MG63 (cell line): ENCODE measurements around the gene ADIPOQ. TPM values are rescaled to one million over a fixed set of nuclear protein-coding genes. Genes with fewer than 3 reads are reported as not detected.
"Not testable (repeated sequence)": the region's sequence is repeated elsewhere in the genome, so short reads cannot be mapped to it uniquely, and the experiment has no call there.

Experiments
- DNase-seq: peaks from one replicate; pipeline ENCODE4 v3.0.0-alpha.2; 2020
- H3K27me3 ChIP-seq: fragments of 250-450 bp; sonication (Bioruptor Pico); 2 replicates; pipeline ENCODE4 v1.5.1; 2020; ENCODE audit warnings: mild to moderate bottlenecking, moderate library complexity
- H3K36me3 ChIP-seq: fragments of 250-450 bp; sonication (Bioruptor Pico); 2 replicates; pipeline ENCODE4 v1.5.1; 2020; ENCODE audit warnings: mild to moderate bottlenecking, moderate library complexity
- H3K4me3 ChIP-seq: fragments of 250-450 bp; sonication (Bioruptor Pico); 2 replicates; pipeline ENCODE4 v1.5.1; 2020; ENCODE audit warnings: mild to moderate bottlenecking, moderate library complexity
- H3K9me3 ChIP-seq: fragments of 250-450 bp; sonication (Bioruptor Pico); 2 replicates; pipeline ENCODE4 v1.5.1; 2020; ENCODE audit warnings: mild to moderate bottlenecking, moderate library complexity
- total RNA-seq: library from RNA; depleted of rRNA; stranded (reverse); fragments of >200 nt; shearing (Covaris generic); gene quantifications from 2 replicates; pipeline ENCODE4 v1.2.3, GENCODE V29; 2014; ENCODE audit warnings: low replicate concordance

The ADIPOQ gene
- total RNA-seq, 1 experiment from 2014 or later, result not detected

DNA sequence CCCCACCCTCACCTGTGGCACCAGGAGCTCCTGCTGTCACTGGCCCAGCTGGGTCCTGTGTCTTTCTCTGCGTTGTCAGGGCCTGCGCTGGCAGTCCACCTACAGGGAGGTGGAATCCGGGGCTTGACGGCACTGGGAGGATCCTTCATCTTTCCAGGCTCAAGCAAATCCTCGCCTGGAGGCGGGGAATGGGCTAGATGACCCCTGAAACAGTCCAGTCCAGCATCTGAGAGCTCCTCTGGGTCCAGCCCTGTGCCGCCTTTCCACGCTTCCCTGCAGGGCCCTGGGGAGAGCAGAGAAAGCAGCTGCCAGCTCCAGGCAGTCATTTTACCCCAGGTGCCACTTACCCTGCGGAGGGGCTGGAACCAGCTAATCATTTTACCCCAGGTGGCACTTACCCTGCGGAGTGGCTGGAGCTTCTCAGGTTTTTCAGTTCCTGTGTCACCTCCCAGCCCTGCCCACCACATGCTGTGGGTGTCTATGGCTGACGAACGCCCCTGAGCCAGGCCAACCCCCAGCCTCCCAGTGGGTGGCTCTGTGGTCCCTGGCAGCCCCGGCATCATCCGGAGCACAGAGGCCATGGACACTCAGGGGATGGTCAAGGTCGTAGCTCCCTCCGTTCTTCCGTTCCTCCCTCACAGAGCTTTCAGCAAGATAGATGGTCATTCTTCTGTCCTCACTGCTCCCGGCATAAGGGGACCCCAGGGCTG lies 17.9 kb upstream of the ADIPOQ start:
- Histone ChIP-seq H3K4me3 (no peak overlapping the region), H3K27me3 (peaks cover 18% of the 10 kb centered on the region), H3K9me3 (no peaks in the 10 kb centered on the region), H3K36me3 (no peaks in the 10 kb centered on the region)
- no peak for DNase-seq

DNA sequence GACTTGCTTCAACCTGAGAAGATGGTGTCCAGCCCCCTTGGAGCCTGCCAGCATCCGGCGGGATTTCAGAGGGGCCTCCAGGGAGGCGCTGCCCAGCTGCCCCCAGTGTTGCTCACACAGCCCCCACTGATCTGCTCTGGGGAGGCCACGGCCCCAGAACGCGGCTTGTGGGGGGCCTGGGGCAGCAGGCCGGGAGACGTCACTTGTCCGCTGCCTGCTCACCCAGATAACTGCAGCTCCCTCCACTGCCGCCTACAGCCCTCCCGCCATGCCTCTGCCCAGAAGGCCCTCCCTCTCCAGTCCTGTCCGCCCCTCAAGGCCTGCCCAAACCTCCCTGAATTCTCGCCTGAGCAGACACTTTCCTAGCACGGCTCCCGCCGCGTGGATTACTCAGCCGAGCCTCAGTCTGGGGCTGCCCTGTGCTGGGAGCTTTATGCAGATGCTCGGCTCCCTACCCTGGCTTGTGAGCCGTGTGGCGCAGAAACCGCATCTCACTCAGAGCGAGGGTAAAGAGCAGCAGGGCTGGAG lies 17.2 kb upstream of the ADIPOQ start:
- Histone ChIP-seq H3K9me3 (no peaks in the 10 kb centered on the region), H3K27me3 (peaks cover 26% of the 10 kb centered on the region), H3K4me3 (no peak overlapping the region), H3K36me3 (no peaks in the 10 kb centered on the region)
- no peak for DNase-seq

DNA sequence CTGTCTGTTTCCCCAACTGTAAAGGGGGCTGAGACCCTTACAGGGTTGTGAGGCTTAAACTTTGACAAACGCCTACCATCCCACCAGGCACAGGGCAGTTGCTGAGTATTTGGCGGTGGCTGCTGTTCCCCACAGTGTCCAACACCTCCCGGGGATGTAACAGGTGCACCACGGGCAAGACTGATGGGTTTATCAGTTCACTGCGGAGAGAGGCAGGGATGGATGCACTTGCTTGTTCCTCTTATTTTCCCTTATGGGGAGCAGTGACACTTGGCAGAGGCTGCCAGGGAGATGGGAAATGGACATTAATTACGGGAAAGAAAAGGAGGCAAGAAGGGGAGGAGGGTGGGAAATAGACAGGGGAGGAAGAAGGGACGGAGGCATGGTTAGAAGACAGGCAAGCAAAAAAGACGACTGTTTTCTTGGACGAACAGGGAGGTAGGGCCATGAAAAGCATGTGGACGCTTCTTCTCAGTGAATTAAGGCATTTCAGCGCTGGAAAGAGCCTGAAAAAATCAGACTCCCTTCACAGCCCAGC lies 16.6 kb upstream of the ADIPOQ start:
- Histone ChIP-seq H3K36me3 (no peaks in the 10 kb centered on the region), H3K4me3 (no peak overlapping the region; the same call in 1 of the 2 replicates), H3K9me3 (no peaks in the 10 kb centered on the region), H3K27me3 (peaks cover 31% of the 10 kb centered on the region)
- no peak for DNase-seq

DNA sequence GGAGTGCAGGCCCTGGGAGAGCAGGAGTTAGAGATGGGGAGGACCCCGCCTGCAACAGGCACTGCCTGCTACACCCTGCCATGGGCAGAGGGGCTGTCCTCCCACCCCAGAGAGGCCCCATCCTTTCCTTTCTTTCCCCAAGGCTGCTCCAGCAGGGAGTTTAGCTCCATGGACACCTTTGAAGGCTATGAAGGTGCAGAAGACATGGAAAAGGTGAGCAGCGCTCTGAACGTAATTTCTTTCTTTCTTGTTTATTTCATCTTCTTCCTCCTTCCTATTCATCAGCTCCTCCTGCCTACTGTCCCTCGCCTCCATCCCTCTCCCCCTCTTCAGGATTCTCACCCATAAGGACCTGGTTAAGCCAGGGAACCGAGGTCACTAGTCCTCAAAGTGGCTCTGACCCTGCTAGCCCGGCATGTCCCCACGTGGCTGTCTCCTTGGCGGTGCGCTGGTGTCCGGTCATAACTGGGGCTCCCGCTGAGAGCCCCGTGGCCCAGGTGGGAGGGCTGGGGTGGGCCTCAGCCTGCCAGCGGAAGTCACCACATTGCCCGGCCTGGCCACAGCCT lies 16.0 kb upstream of the ADIPOQ start:
- peak; percentile 20 for DNase-seq
- H3K9me3 ChIP-seq, result no peaks in the 10 kb centered on the region
- H3K27me3 ChIP-seq, result peaks cover 36% of the 10 kb centered on the region
- no peaks in the 10 kb centered on the region for H3K36me3 ChIP-seq
- peak overlapping the region; percentile 53 for H3K4me3 ChIP-seq

DNA sequence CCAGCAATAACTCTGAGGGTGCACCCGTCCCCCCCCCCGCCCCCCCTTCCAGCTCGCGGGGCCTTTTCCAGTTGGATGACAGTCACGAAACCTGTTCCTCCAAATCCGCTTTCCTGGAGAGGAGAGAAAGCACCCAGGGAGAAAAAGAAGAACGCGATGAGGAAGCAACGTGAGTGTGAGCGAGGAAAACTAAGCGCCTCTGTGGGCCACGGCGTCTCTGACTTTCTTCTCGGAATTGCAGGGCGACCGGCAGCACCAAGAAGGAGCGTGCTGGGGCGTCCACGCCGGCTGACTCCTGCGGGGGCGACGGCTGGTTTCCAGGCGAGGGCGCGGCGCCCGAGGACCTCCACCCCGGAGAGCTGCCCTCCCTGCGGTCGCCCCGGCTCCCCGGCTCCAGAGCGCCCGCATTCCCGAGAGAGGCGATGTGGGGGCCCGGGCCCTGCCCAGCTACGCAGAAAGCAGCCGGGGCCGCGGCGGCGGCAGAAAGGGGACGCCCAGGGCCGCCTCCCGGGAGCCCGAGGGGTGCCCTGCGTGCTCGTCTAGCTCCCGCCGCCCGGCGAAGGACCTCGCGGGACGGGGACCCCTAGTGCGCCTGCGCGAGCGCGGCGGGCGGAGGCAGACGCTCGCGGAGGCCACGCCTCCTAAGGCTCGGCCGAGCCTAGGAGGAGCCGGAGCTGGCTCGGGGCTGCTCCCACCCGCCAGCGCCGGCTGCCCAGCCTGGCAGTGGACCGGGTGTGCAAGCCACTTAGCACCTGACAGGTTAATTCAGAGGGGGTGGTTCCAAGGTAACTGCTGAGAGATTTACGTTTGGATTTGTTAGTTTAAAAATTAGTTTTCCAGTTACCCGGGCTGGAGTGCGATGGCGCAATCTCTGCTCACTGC lies 15.3 kb upstream of the ADIPOQ start:
- H3K4me3 ChIP-seq, result peak overlapping the region; percentile 53
- H3K36me3 ChIP-seq, result no peaks in the 10 kb centered on the region
- H3K9me3 ChIP-seq, result no peaks in the 10 kb centered on the region
- H3K27me3 ChIP-seq, result peaks cover 43% of the 10 kb centered on the region
- DNase-seq, result peak; percentile 85

DNA sequence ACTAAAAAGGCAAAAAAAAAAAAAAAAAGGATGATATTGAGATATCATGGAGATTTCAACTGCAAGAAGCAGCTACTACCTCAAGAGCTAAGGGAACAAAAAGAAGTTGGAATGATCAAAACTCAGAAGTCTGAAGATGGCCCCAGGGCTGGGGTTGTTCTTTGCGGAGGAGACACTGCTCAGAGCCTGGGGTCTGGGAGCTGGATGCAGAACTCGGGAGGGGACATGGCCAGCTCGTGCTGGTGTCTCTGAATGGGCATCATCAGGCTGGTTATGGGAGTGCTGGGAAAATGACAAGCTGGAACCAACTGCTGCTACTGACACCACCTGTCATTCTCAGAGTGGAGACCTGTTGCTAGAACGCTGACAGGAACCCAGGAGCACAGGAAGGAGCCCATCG lies 14.2 kb upstream of the ADIPOQ start:
- Histone ChIP-seq H3K4me3 (no peak overlapping the region), H3K27me3 (peaks cover 54% of the 10 kb centered on the region), H3K9me3 (no peaks in the 10 kb centered on the region), H3K36me3 (no peaks in the 10 kb centered on the region)
- DNase-seq, result no peak

DNA sequence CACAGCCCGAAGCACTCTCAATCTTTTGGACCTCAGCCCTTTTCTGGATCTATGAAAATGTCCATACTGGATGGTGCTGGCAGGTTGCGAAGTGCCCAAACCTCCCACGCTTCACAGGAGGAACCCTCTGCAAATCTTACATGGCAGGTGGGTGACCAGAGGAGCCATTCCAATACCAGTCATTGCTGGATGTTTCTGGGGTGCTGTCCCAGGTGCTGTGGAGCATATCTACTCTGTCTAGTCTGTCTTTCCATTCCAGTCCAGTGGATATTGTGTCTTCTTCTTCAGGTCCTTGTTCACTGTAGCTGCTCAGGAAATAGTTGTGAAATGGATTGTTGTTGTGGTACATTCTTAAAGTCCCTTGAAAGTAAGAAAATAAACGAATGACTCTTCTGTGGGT lies 10.7 kb upstream of the ADIPOQ start:
- DNase-seq, result no peak
- peaks cover 2% of the 10 kb centered on the region; the same call in 1 of the 2 replicates for H3K9me3 ChIP-seq
- no peak overlapping the region for H3K4me3 ChIP-seq
- H3K36me3 ChIP-seq, result no peaks in the 10 kb centered on the region
- peaks cover 68% of the 10 kb centered on the region for H3K27me3 ChIP-seq

DNA sequence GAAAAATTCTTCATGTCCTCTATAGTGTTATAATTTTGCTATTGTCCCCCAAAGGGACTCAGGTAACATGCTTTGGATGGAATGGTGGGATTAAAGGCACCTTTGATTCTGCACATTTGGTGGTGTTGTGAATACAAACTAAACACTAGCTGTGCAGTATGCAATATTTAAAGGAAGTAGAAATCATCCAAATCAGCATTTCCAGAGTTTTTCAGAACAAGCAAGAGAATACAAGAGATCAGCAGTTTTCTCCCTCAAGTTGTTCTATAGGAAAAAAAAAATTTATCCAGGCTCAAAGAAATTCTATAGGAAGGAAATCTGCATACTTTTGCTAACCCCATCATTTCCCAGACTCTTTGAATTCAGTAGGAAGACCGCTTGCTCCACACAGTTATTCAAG lies 10.2 kb upstream of the ADIPOQ start:
- no peaks in the 10 kb centered on the region for H3K36me3 ChIP-seq
- DNase-seq, result no peak
- peaks cover 2% of the 10 kb centered on the region; the same call in 1 of the 2 replicates for H3K9me3 ChIP-seq
- no peak overlapping the region for H3K4me3 ChIP-seq
- peaks cover 68% of the 10 kb centered on the region for H3K27me3 ChIP-seq

DNA sequence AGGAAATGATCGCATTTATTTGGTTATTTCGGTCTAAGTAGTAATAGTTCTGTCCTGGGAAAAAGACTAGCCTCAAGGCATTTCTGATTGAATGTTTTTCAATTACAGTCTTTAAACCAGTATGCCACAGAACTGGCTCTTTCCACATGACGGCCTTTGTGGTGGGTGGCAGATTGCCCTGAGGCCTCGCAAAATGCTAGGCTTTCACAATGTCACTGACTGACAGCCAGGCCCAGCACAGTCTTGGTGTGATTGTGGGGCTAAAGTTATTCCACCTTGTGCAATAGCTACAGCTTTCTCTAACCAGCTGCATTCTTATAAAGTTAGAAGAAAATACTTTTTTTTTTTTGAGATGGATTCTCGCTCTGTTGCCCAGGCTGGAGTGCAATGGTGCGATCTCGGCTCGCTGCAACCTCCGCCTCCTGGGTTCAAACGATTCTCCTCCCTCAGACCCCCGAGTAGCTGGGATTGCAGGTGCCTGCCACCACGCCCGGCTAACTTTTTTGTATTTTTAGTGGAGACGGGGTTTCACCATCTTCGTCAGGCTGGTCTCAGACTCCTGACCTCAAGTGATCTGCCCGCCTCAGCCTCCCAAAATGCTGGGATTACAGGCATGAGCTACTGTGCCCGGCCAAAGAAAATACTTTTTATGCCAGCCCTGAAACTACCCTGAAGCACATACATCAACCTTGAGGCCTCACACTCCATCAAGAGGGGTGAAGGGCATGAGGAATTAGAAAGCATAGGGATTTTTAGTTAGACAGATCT lies 2.5 kb upstream of the ADIPOQ start:
- peak; percentile 24 for DNase-seq
- no peaks in the 10 kb centered on the region for H3K36me3 ChIP-seq
- peaks cover 2% of the 10 kb centered on the region; the same call in 1 of the 2 replicates for H3K9me3 ChIP-seq
- peaks cover 8% of the 10 kb centered on the region; the same call in 1 of the 2 replicates for H3K27me3 ChIP-seq
- no peak overlapping the region for H3K4me3 ChIP-seq

DNA sequence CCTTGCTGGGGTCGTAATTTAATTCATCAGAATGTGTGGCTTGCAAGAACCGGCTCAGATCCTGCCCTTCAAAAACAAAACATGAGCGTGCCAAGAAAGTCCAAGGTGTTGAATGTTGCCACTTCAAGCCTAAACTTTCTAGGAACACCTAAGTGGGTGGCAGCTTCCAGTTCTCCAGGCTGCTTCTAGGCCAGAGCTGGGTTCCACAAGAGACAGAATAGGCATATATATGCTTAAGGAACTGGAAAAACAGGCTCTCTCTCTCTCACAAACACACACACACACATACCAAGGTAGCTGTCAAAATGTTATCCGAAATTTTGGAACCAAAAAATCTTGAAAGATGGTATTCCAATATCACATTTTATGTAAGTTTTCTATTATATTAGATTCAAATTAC lies 890 bp upstream of the ADIPOQ start:
- H3K4me3 ChIP-seq, result no peak overlapping the region
- DNase-seq, result no peak
- H3K36me3 ChIP-seq, result no peaks in the 10 kb centered on the region
- H3K27me3 ChIP-seq, result no peaks in the 10 kb centered on the region; the same call in 1 of the 2 replicates
- no peaks in the 10 kb centered on the region for H3K9me3 ChIP-seq

DNA sequence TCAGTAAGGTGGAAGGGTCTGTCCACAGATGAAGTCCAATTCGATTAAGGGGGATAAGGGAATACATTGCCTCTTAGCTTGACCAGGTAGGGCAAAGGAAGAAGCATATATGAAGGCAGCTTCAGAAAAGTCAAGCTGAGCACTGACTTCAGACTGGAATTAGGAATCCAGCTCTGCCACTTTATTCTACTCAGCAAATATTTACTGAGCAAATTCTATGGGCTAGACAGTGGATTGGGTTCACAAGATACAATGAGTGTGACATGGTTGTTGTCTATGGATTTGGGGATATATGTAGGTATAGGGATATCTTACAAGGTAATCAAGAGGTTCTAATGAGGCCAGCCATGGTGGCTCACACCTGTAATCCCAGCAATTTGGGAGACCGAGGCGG lies 526 bp downstream of the ADIPOQ start:
- H3K9me3 ChIP-seq, result no peaks in the 10 kb centered on the region
- H3K4me3 ChIP-seq, result no peak overlapping the region
- peaks cover 3% of the 10 kb centered on the region for H3K27me3 ChIP-seq
- no peaks in the 10 kb centered on the region for H3K36me3 ChIP-seq
- no peak for DNase-seq

DNA sequence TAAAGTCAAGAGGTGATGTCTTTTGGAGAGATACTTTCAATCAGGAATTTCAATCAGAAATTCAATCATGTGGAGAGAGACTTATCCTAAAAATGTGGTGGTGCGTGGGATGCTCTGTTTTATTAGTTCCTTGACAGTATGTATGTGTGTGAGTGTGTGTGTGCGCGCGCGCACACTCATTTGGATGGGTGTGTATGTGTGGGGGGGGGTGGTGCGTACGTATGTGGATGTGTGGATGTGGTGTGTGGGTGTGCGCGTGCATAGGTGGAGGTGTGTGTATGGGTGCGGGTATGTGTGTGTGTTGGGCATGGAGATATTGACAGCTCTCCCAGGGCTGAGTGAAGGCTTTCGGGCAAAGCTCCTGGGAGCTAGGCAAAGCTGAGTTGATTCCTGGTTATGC lies 2.4 kb downstream of the ADIPOQ start:
- DNase-seq, result no peak
- Histone ChIP-seq H3K36me3 (no peaks in the 10 kb centered on the region), H3K4me3 (no peak overlapping the region), H3K9me3 (no peaks in the 10 kb centered on the region), H3K27me3 (peaks cover 6% of the 10 kb centered on the region)

DNA sequence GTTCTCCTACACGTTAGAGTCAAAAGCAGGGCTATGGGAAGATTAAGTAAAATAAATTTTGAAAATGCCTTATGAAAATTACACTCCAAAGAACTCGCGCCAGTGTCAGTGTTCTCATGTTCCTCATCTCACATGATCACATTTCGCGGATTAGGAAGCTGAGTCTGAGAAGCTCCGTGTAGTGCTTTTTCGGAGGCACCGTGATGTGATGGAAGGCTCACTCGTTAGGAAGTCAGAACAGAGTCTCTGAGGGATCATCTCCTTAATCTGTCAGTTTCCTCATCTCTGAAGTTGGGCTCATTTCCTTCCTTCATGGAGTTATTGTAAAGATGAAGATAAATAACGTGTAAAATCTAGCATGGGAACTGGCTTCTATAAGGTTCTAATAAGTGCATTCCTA lies 3.2 kb downstream of the ADIPOQ start:
- Histone ChIP-seq H3K4me3 (no peak overlapping the region), H3K27me3 (peaks cover 6% of the 10 kb centered on the region), H3K9me3 (no peaks in the 10 kb centered on the region), H3K36me3 (no peaks in the 10 kb centered on the region)
- no peak for DNase-seq

DNA sequence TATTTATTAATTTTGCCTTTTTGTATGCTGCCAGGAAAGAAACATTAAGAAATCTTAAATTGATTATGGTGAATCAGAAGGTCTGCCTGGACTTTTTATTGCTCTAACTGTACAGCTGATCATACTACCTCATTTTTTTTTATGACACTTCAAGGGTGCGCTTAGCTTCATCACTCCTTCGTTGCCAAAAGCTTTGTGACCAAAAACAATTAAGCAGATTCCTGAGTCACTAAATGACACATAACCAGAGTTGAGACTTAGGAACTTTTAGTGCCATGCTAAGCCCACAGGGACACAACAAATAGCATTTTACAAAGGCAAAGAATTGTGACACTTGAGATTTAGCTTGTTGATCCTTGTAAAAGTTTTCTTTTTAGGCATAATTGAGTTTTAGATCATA lies 4.9 kb downstream of the ADIPOQ start:
- H3K36me3 ChIP-seq, result no peaks in the 10 kb centered on the region
- no peak for DNase-seq
- H3K27me3 ChIP-seq, result peaks cover 6% of the 10 kb centered on the region
- no peaks in the 10 kb centered on the region for H3K9me3 ChIP-seq
- no peak overlapping the region for H3K4me3 ChIP-seq

DNA sequence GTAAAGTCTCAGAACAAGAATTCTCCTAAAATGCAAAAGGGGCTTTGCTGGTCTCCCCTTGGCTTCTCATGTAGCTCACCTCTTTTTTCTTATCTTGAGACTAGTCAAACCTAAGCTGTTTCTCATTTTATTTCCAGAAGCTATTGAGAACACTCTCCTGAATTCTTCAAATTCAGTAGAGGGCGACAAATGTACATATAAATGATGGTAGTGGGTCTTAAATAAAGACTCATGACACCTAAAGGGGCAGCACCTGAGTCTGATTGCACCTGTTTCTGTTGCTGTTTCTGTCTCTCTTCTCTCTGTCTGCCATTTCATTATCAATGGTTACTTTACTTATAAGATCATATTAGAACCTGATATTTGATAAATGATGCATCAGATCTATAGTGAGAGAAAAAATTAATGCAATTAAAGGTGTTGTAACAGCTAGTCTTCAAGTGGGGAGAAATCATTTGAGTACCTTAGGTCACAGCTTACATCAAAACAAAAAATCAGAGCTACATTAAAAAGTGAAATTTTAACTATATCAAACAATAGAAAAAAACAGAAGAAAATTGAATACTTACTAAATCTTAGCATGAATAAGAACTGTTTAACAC lies 7.0 kb downstream of the ADIPOQ start:
- no peak for DNase-seq
- Histone ChIP-seq H3K36me3 (no peaks in the 10 kb centered on the region), H3K9me3 (no peaks in the 10 kb centered on the region), H3K4me3 (no peak overlapping the region), H3K27me3 (peaks cover 6% of the 10 kb centered on the region)

DNA sequence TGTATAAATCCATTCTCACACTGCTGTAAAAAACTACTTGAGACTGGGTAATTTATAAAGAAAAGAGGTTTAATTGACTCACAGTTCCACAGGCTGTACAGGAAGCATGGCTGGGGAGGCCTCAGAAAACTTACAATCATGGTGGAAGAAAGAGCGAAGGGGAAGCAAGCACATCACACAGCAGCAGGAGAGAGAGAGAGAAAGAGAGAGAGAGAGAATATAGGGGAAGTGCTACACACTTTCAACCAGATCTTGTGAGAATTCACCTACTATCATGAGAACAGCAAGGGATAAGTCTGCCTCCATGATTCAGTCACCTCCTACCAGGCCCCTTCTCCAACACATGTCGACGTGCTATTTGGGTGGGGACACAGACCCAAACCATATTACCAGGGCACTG lies 9.3 kb downstream of the ADIPOQ start:
- not testable (repeated sequence) for H3K36me3 ChIP-seq, H3K4me3 ChIP-seq, H3K9me3 ChIP-seq, DNase-seq, H3K27me3 ChIP-seq
